ENCODE results near the gene SNX6.

Gene SNX6

GRCh38 chr14:34571771-34572170, 58.2 kb downstream of the SNX6 start:
- Histone ChIP-seq H3K36me3 (ENCODE audit: control insufficient read depth, low read length) (peaks cover 38% of the 10 kb centered on the region), H4K20me1 (ENCODE audit: control insufficient read depth, insufficient read depth, low read depth, low read length) (no peaks in the 10 kb centered on the region), H3K27me3 (ENCODE audit: control insufficient read depth, low read length) (no peaks in the 10 kb centered on the region), H3F3A (ENCODE audit: control insufficient read depth, insufficient read depth) (no peaks in the 10 kb centered on the region; the same call in 1 of the 2 replicates), H3K27ac (ENCODE audit: low read depth, low read length) (no peak overlapping the region), H3K4me2 (ENCODE audit: low read length) (no peak overlapping the region), H3K4me1 (ENCODE audit: control insufficient read depth, low read length) (no peaks in the 10 kb centered on the region), H3K9me2 (replicated peaks; ENCODE audit: control insufficient read depth, low read length) (no peaks in the 10 kb centered on the region), H3K79me2 (ENCODE audit: control insufficient read depth, low read length) (no peaks in the 10 kb centered on the region), H3K4me3 (ENCODE audit: low read length) (no peak overlapping the region), H3K9me3 (ENCODE audit: control insufficient read depth, insufficient read depth, low read length) (no peaks in the 10 kb centered on the region)
- no peak for TF ChIP-seq EZH2phosphoT487 (IDR thresholded peaks at IDR 0.05; ENCODE audit: borderline replicate concordance, low read length)
- TF ChIP-seq CTCF (IDR thresholded peaks at IDR 0.05; ENCODE audit: low read depth, low read length, poor library complexity, severe bottlenecking), result no peak

- TF ChIP-seq EZH2phosphoT487 (IDR thresholded peaks at IDR 0.05; ENCODE audit: borderline replicate concordance, low read length) (no peak), CTCF (IDR thresholded peaks at IDR 0.05; ENCODE audit: low read depth, low read length, poor library complexity, severe bottlenecking) (no peak)
- no peaks in the 10 kb centered on the region; the same call in 1 of the 2 replicates for H3F3A ChIP-seq (ENCODE audit: control insufficient read depth, insufficient read depth)
Observed at GRCh38 chr14:34569750-34570149, 60.2 kb downstream of the SNX6 start.

GRCh38 chr14:34568803-34569202, 61.1 kb downstream of the SNX6 start:
- Histone ChIP-seq H4K20me1 (ENCODE audit: control insufficient read depth, insufficient read depth, low read depth, low read length) (no peaks in the 10 kb centered on the region), H3K4me2 (ENCODE audit: low read length) (no peak overlapping the region), H3K27ac (ENCODE audit: low read depth, low read length) (no peak overlapping the region), H3K4me3 (ENCODE audit: low read length) (no peak overlapping the region), H3K4me1 (ENCODE audit: control insufficient read depth, low read length) (no peaks in the 10 kb centered on the region), H3K9me3 (ENCODE audit: control insufficient read depth, insufficient read depth, low read length) (no peaks in the 10 kb centered on the region), H3F3A (ENCODE audit: control insufficient read depth, insufficient read depth) (no peaks in the 10 kb centered on the region; the same call in 1 of the 2 replicates), H3K27me3 (ENCODE audit: control insufficient read depth, low read length) (no peaks in the 10 kb centered on the region), H3K9me2 (replicated peaks; ENCODE audit: control insufficient read depth, low read length) (no peaks in the 10 kb centered on the region), H3K79me2 (ENCODE audit: control insufficient read depth, low read length) (no peaks in the 10 kb centered on the region), H3K36me3 (ENCODE audit: control insufficient read depth, low read length) (peaks cover 39% of the 10 kb centered on the region)
- no peak for TF ChIP-seq EZH2phosphoT487 (IDR thresholded peaks at IDR 0.05; ENCODE audit: borderline replicate concordance, low read length)
- no peak for TF ChIP-seq CTCF (IDR thresholded peaks at IDR 0.05; ENCODE audit: low read depth, low read length, poor library complexity, severe bottlenecking)

More at GRCh38 chr14:34569750-34570149, 60.2 kb downstream of the SNX6 start:
- Histone ChIP-seq H3K4me1 (ENCODE audit: control insufficient read depth, low read length) (no peaks in the 10 kb centered on the region), H3K79me2 (ENCODE audit: control insufficient read depth, low read length) (no peaks in the 10 kb centered on the region), H3K9me2 (replicated peaks; ENCODE audit: control insufficient read depth, low read length) (no peaks in the 10 kb centered on the region), H3K4me3 (ENCODE audit: low read length) (no peak overlapping the region), H3K27ac (ENCODE audit: low read depth, low read length) (no peak overlapping the region), H3K27me3 (ENCODE audit: control insufficient read depth, low read length) (no peaks in the 10 kb centered on the region), H3K36me3 (ENCODE audit: control insufficient read depth, low read length) (peaks cover 40% of the 10 kb centered on the region), H3K9me3 (ENCODE audit: control insufficient read depth, insufficient read depth, low read length) (no peaks in the 10 kb centered on the region), H4K20me1 (ENCODE audit: control insufficient read depth, insufficient read depth, low read depth, low read length) (no peaks in the 10 kb centered on the region), H3K4me2 (ENCODE audit: low read length) (no peak overlapping the region)

Measured in DOHH2 (cell line).